Psoas muscle (tissue), 8 donors: ENCODE measurements around the gene CHST15. TPM values are rescaled to one million over a fixed set of nuclear protein-coding genes. Genes with fewer than 3 reads are reported as not detected.
A peak's percentile ranks its signal among the peaks of the same experiment; 100 is the strongest.

Experiments
- ATAC-seq, 4 donors: fragments of 200-7000 bp; cut with Tn5 transposase; one replicate each; pipeline ENCODE4 v1.9.1; 2020; ENCODE audit warnings: moderate library complexity in 3 of 4, mild to moderate bottlenecking in 2 of 4
- DNase-seq, 2 donors: peaks; one replicate each; pipeline ENCODE4 v3.0.0-alpha.2; 2020
- H3K27ac ChIP-seq: fragments of 200-600 bp; one replicate; pipeline ENCODE4 v1.8.0; 2022
- H3K27me3 ChIP-seq, 3 donors: fragments of 200-600 bp in 1 of 3; one replicate each; pipeline versions ENCODE4 v1.6.1 to v1.8.0; 2013 to 2022; ENCODE audit warnings: low read length in 2 of 3, mild to moderate bottlenecking in 2 of 3, moderate library complexity in 1 of 3; ENCODE audit not compliant: insufficient read depth in 3 of 3
- H3K36me3 ChIP-seq, 2 donors: fragments of 200-600 bp in 1 of 2; one replicate each; pipeline versions ENCODE4 v1.6.1 to v1.8.0; 2013 to 2022; ENCODE audit warnings: low read depth in 1 of 2, mild to moderate bottlenecking in 1 of 2, moderate library complexity in 1 of 2; ENCODE audit not compliant: insufficient read depth in 1 of 2
- H3K4me1 ChIP-seq: fragments of 200-600 bp; one replicate; pipeline ENCODE4 v1.8.0; 2022
- H3K4me3 ChIP-seq: fragments of 200-600 bp; one replicate; pipeline ENCODE4 v1.8.0; 2022; ENCODE audit warnings: mild to moderate bottlenecking
- H3K9me3 ChIP-seq: fragments of 200-600 bp; one replicate; pipeline ENCODE4 v1.8.0; 2022
- CTCF ChIP-seq: fragments of 200-600 bp; IDR thresholded peaks from one replicate; pipeline ENCODE4 v1.8.0; 2022; ENCODE audit warnings: antibody characterized with exemption
- WGBS, 3 donors: extraction: QIAGEN DNeasy Blood & Tissue Kit; methylation state at CpG; one replicate each; pipeline versions ENCODE4 v1.1.6 to v1.1.7; 2013; 5-methylcytosine and 5-hydroxymethylcytosine counted together
- intact Hi-C, 2 donors: fragments of 100-400 bp; cut with DNase I; formaldehyde crosslinking; loops; one replicate each; pipeline versions ENCODE4 v1.11.0 to v1.14.2; 2022
- polyA plus RNA-seq, 3 donors: library from polyadenylated mRNA; stranded (reverse); fragments of 200-250 nt; gene quantifications; one replicate each; pipeline ENCODE4 v1.2.3, GENCODE V29; 2013
- total RNA-seq, 4 donors: library from RNA; stranded (reverse); fragmentation: NEBNext Ultra II Directional in 2 of 4; extraction: Animal tissue kit (Norgen Biotek cat#: 25700) in 2 of 4; gene quantifications; one replicate each; pipeline versions ENCODE4 v1.2.1 to v1.2.4, GENCODE V29; 2021 to 2023
- donor health status: healthy with polysubstance abuse.
- donor health status: DM: no; HTN: no; CAD: no; lungs with moderate emphysema.
- donor health status: Bipolar disorder and iron deficiency.
- donor health status: healthy.
- donor health status: DM: yes; HTN: yes; CAD: no.
- donor health status: DM: no; HTN: no; CAD: no.
- donor health status: DM: no; HTN: no; CAD: no.
- donor health status: DM: yes; HTN: yes; CAD: no.

Gene CHST15
- total and polyA plus RNA-seq, 7 donors, result 3.6 to 39.2 (median 10.4) TPM

DNA sequence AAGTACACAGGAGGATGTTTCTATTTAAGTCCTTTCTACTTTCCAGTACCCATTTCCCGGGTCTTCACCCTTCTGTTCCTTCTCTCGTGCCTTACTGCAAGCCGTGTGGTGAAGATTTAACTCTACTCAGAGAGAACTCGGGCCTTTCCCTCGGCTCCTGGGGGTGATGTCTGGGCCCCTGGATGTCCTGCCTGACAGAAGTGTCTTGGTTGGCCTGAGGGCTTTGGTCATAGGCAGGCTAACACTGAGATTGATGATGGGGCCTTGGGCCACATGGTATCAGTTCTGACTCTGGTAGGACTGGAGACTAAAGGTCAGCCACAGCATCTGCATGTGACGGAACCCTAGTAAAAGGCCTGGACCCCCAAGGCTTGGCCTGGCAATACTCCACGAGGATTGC lies 80.4 kb downstream of the CHST15 start:
- no peak overlapping the region for H3K27ac ChIP-seq
- no peaks in the 10 kb centered on the region for H3K9me3 ChIP-seq
- no peaks in the 10 kb centered on the region for H3K4me1 ChIP-seq
- no peak overlapping the region for H3K4me3 ChIP-seq
- H3K36me3 ChIP-seq, result peaks cover 0 to 32% of the 10 kb centered on the region in 2 donors
- no peak for ATAC-seq
- TF ChIP-seq CTCF, result no peak
- H3K27me3 ChIP-seq, result no peaks in the 10 kb centered on the region
- intact Hi-C loops, result no loop called here
- 83 to 96% (median 92%) methylated on average over 7 of the region's 7 CpGs for WGBS, 3 donors
- no peak for DNase-seq

GRCh38 chr10:124012583-124012982 lies 80.8 kb downstream of the CHST15 start:
- no peak for TF ChIP-seq CTCF
- 62 to 99% (median 93%) methylated on average over 3 of the region's 3 CpGs for WGBS, 3 donors
- no peak overlapping the region for H3K4me3 ChIP-seq
- intact Hi-C loops, result no loop called here
- H3K36me3 ChIP-seq, result peaks cover 0 to 36% of the 10 kb centered on the region in 2 donors
- H3K27ac ChIP-seq, result no peak overlapping the region
- no peaks in the 10 kb centered on the region for H3K27me3 ChIP-seq
- DNase-seq (no peak), ATAC-seq (no peak)
- H3K4me1 ChIP-seq, result no peaks in the 10 kb centered on the region
- no peaks in the 10 kb centered on the region for H3K9me3 ChIP-seq

- ATAC-seq, result no peak
- no peak for DNase-seq
- no peaks in the 10 kb centered on the region for H3K27me3 ChIP-seq
- no peak for TF ChIP-seq CTCF
- H3K9me3 ChIP-seq, result no peaks in the 10 kb centered on the region
- peaks cover 0 to 41% of the 10 kb centered on the region in 2 donors for H3K36me3 ChIP-seq
- 94 to 97% (median 95%) methylated on average over 5 of the region's 5 CpGs for WGBS, 3 donors
- no peaks in the 10 kb centered on the region for H3K4me1 ChIP-seq
- no peak overlapping the region for H3K4me3 ChIP-seq
- intact Hi-C loops, result no loop called here
- no peak overlapping the region for H3K27ac ChIP-seq
Measured at GRCh38 chr10:124012066-124012465, 81.3 kb downstream of the CHST15 start.

- no peak overlapping the region for H3K4me3 ChIP-seq
- DNase-seq, result peak in 1 of 2 donors; percentile 32
- intact Hi-C loops, result no loop called here
- no peak for TF ChIP-seq CTCF
- H3K27me3 ChIP-seq, result no peaks in the 10 kb centered on the region
- peak in 1 of 4 donors; percentile 28 for ATAC-seq
- 75 to 91% (median 81%) methylated on average over 11 of the region's 11 CpGs for WGBS, 3 donors
- no peaks in the 10 kb centered on the region for H3K9me3 ChIP-seq
- H3K36me3 ChIP-seq, result peaks cover 0 to 43% of the 10 kb centered on the region in 2 donors
- no peak overlapping the region for H3K27ac ChIP-seq
- no peaks in the 10 kb centered on the region for H3K4me1 ChIP-seq
Measured at GRCh38 chr10:124011464-124011863, 81.9 kb downstream of the CHST15 start.

DNA sequence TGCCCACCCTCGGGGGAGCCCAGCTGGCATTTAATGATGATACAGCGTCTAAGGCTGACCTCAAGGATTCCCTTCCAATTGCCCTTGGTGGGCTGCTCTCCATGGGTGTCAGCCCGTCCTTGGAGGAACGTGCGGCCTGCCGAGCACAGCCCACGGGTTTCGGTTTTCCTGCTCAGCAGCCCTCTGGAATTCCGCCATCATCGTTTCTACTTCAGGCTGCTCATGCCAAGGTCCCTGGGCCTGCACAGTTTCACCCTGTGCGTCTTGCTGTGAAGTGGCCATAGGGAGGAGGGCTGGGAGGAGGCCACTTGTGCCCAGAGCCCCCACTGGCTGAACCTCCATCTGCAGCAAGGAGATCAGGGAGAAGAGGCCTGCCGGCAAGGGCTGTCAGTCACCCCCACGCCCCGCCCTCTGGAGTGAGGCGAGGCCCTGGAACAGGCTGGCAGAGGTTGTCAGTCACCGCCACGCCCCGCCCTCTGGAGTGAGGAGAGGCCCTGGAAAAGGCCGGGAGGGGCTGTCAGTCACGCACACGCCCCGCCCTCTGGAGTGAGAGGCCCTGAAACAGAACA lies 82.8 kb downstream of the CHST15 start:
- Histone ChIP-seq H3K4me3 (no peak overlapping the region), H3K27ac (no peak overlapping the region), H3K9me3 (no peaks in the 10 kb centered on the region), H3K4me1 (no peaks in the 10 kb centered on the region), H3K36me3 (peaks cover 0 to 43% of the 10 kb centered on the region in 2 donors), H3K27me3 (no peaks in the 10 kb centered on the region)
- WGBS, 3 donors, result 83 to 89% (median 85%) methylated on average over 22 of the region's 22 CpGs
- ATAC-seq (peak in 2 of 4 donors; percentile 83 to 85), DNase-seq (peak in 1 of 2 donors; percentile 74)
- no peak for TF ChIP-seq CTCF
- intact Hi-C loops, result no loop called here
